GM18499 (cell line): ENCODE data around the gene FICD.

Experiments used
- ATAC-seq: cut with Tn5 transposase; IDR thresholded peaks from one replicate; pipeline ENCODE4 v1.9.1; 2021; ENCODE audit warnings: moderate number of reproducible peaks; ENCODE audit not compliant: insufficient read depth, unreplicated experiment

The FICD gene

DNA sequence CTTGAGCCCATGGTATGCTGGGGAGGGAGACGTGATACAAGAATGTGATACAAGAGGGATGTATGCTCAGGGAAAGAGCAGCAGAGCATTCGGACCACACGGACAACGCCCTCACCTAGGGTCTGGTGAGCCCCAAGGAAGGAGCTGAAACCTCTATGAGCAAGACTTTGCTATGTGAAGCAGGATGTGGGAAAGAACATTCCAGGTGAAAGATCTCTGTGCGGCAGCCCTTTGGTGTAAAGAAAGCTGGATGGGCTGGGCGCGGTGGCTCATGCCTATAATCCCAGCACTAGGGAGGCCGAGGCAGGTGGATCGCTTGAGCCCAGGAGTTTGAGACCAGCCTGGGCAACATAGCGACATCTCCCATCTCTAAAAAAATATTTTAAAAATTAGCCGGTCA lies 16.9 kb upstream of the FICD start:
- no peak for ATAC-seq

DNA sequence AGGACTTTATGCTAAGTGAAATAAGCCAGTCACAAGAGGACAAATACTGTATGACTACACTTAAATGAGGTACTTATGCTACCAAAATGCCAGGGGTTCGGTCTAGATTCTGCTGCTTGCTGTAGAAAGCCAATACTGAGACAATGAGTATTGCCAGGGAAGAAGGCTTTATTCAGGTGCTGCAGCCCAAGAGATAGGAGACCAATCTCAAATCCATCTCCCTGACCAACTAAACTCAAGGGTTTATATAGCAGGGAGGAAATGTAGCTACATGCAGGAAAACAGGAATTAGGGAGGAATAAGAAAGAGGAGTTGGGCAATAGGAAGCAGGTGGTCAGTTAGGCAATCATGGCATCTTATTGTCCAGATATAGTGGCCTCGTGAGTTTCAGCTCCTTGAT lies 12.2 kb upstream of the FICD start:
- ATAC-seq = no peak

DNA sequence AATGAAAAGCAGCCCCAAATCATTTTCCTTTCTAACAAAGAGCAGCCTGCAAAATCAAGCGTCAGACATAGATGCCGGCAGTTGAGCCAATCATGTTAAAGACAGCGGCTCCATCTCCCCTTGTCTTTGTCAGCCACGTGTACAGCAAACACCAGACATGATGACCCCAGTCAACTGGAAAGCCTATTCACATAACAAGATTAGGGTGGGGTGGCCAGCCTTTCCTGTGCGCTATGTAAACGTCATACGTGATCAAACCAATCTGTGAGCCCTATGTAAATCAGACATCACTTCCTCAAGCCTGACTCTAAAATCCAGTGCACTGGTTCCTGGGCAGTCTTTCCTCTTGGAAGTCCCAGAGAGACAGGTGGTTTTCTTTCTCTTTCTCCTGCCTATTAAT lies 9.9 kb upstream of the FICD start:
- ATAC-seq = no peak

DNA sequence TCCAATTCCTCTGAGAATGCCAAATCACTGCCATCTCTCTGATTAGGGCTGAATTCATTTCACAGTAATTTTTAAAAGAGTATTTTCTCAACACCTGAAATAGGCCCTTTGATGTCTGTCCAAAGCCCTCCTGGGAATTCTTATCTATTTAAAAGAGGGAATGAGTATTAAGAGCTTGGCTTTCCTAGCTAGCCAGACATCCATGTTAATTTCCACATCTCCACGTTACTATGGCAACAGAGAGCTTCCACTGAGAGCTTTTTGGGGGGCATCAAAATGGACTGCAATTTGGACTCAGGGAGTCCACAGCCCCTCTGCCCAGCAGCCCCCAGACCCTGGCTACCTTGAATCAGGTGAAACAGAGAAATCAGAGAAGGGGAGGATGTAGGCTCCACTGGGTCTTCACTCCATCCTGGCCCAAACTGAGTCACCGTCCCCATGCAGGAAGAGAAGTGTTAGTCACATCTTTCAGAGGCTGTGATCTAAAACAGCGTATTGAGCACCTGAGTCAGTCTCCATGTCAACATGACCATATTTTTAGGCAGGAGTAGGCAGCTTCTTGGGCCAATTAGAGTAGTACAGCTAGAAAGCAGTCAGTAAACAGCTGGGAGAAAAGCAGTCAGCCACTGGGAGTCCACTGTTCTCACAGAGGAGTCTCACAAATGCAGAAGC lies 7.0 kb upstream of the FICD start:
- no peak for ATAC-seq

DNA sequence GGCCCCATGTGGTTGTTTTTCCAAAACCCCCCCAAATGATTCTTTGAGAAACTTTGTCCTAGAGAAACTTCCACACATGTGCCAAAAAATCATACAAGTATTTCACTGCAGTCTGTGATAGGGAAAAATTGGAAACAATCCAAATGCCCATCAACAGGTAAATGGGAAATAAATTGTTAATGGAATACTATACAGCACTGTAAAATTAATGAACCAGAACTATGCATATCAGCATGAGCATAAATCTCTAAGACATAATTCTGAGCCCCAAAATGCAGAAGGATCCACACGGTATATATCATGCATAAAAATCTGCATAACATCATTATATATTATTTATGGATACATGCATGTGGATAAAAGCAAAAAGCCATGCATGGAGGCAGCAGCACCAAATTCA lies 5.3 kb upstream of the FICD start:
- no peak for ATAC-seq

DNA sequence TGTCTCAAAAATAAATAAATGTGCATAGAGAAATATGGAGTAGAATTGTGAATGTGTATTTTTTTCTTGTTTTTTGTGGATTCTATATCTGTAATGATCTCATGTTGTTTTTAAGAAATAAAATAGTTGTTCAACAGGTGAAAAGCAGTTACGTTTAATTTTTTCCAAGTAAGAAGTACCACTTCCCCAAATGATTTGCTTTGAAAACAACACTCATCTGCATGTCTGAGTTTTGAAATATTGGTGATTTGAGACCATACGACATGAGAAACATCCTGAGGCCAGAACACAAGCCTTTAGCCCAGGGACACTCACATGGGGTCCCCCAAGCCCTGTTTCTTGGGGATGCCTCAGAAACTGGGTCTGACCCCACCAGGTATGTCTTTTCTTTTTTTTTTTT lies 4.2 kb upstream of the FICD start:
- no peak for ATAC-seq

DNA sequence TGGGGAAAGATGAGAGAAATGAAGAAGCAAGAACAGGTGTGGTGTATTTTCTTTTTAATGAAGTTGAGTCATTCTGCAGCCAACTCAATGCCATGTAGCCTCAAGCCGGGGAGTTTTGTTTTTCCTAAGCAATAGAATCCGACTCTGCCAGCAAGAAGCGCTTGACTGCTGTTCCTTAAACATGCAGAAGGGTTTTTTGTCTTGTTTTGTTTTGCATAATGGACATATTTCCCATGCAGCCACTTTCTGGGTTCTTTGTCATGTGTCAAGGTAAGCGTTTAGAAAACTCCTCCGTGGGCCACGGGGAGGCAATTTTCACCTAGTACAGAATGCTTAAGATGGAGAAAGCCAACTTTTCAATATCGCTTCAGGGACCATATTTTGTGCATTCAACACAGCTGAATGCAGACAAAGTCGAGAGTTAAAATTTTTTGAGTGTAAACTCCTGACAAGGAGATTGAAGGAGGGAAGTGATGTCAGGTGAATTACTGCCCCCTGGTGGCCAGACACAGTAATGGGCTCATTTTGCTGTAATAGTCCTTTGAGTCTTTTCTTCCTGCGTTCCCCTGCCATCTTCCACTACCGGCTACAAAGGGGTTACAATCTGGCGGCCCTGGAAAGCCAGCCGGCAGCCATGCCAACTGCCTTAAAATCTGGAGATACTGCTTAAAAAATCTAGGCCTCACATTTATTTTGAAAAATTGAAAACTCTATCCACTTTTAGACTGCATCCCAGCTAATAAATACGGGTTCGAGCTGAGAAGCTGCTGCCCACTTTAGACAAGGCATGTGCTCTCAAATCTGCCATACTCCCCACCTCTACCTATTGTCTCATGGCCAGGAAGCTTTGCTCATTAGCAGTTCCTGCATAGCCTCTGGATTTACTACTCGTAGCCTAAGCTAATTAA lies 3.2 kb upstream of the FICD start:
- ATAC-seq = no peak

DNA sequence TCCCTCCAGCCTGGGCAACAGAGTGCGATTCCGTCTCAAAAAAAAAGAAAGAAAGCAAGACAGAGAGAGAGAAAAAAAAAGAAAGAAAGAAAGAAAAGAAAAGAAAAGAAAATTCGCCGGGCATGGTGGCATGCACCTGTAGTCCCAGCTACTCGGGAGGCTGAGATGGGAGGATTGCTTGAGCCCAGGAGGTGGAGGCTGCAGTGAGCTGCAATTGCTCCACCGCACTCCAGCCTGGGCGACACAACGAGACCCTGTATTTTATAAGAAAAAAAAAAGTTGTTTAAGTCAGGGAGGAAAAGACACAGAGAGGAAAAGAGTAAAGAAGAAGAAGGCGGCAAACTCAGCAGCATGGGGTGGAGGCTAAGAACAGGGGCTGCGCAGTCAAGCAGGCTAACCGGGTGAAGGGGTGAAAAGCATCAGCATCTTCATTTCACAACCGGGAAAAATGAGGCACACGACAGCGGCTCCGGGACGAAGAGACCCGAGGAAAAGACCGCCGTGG lies 557 bp upstream of the FICD start:
- ATAC-seq = no peak

DNA sequence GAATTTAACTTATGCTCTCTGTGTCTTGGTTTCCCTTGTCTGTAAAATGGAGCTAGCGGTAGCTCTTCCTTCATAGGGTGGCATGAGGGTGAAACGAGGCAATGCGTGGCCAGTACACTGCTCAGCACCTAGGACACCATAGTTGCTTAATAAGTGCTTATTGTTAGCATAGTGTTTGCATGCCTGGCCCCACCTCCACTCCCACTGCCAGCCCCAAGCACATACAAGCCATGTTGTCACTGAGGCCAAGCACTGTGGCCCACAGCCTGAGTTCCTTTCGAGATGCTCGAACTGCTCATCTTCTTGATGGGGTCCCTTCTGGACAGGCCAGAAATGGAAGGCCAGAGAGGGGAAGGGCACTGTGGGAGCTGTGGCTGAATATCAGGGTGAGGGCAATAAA lies 839 bp downstream of the FICD start:
- ATAC-seq = no peak

DNA sequence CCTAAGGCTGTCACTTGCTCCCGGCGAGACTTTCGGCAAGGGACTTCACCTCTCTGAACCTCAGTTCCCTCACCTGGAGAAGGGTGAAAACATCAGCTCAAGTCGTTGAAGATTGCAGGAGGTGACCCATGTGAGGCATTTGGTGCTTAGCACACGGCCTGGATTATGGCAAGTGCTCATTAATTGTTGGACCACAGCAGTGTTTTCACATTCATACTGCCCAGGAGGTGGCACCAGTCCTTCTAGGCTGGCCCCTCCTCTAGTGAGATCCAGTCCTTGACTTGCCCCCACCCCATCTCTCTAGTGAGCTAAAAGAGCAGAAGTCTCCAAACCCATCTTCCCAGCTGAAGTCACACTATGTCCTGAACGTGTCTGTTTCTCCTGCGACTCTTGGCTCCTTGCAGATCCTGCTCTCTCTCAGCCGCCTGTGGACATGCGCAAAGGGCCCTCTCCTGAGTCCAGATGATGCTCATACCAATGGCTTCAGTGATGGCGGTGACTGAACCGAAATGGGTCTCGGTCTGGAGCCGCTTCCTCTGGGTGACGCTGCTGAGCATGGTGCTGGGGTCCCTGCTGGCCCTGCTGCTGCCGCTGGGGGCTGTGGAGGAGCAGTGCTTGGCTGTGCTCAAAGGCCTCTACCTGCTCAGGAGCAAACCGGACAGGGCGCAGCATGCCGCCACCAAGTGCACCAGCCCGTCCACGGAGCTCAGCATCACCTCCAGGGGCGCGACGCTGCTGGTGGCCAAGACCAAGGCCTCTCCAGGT lies 1.6 kb downstream of the FICD start:
- no peak for ATAC-seq

DNA sequence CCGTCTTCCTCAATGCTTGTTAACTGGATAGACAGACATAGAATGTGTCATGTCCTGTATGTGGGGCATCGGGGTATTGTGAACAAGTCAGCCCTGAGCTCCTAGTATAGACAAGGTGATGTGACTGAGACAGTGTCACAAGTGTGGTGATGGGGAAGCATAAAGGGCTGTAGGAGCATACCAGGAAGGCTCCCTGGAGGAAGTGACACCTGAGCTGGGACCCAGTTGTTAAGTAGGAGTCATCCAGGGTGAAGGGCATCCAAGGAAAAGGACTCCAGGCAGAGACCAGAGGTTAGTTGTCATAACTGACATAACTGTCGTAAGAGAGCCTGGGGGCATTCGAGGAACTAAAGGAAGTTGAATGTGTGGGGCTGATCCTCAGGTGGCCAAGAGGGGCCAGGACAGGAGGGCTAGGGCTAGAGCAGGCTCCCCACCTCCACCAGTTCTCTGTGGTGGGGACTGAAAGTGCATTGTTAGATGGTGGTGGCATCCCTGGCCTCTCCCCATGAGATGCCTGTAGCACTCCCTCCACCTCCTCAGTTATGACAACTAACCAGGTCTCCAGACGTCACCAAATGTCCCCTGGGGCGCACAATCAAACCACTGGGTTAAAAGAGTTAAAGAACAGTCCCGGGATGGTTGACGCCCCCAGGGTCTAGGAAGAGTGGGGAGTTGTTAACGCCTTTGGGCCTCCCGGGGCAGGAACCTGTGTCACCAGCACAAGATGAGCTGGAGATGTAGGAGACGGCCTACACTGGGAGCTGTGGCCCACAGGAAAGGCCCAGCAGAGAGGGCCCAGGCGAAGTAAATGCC lies 2.4 kb downstream of the FICD start:
- ATAC-seq = no peak

DNA sequence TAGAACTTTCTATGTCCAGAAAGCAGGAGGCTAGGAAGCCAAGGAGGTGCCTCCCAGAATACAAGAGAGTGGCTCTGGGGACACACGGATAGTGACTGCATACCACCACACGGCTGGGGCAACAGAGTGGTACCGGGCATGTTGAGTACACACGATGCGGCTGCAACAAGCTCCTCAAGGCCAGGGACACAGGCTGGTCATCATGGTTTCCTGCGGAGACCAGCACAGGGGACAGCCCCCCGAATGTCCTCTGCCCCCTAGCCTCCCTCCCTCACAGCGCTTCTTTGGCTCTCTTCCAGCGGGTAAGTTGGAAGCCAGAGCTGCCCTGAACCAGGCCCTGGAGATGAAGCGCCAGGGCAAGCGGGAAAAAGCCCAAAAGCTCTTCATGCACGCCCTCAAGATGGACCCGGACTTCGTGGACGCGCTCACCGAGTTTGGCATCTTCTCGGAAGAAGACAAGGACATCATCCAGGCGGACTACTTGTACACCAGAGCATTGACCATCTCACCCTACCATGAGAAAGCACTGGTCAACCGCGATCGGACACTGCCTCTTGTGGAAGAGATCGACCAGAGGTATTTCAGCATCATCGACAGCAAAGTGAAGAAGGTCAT lies 3.1 kb downstream of the FICD start:
- no peak for ATAC-seq

DNA sequence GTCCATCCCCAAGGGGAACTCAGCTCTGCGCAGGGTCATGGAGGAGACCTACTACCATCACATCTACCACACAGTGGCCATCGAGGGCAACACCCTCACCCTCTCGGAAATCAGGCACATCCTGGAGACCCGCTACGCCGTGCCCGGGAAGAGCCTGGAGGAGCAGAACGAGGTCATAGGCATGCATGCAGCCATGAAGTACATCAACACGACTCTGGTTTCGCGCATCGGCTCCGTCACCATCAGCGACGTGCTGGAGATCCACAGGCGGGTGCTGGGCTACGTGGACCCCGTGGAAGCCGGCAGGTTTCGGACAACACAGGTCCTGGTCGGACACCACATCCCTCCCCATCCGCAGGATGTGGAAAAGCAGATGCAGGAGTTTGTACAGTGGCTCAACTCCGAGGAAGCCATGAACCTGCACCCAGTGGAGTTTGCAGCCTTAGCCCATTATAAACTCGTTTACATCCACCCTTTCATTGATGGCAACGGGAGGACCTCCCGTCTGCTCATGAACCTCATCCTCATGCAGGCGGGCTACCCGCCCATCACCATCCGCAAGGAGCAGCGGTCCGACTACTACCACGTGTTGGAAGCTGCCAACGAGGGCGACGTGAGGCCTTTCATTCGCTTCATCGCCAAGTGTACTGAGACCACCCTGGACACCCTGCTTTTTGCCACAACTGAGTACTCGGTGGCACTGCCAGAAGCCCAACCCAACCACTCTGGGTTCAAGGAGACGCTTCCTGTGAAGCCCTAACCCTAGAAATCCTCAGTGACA lies 3.8 kb downstream of the FICD start:
- no peak for ATAC-seq

DNA sequence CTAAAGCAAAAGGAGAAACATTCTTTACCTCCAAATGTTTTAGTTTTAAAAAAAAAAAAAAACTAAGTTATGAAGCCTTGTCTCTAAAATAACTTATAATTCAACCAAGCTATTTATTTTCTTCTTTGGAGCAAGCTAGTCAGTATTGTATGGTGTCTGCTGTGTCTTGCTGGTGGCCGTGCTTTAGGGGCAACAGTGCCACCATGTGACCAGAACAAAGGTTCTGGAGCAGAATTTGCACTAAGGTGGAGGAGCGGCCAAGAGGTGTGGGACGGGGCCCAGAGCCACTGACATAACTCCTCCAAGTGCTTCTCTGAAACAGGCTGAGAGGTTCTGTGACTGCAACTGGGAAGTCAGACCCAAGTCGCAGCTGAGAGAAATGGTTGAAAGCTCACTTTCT lies 4.5 kb downstream of the FICD start:
- ATAC-seq = no peak

DNA sequence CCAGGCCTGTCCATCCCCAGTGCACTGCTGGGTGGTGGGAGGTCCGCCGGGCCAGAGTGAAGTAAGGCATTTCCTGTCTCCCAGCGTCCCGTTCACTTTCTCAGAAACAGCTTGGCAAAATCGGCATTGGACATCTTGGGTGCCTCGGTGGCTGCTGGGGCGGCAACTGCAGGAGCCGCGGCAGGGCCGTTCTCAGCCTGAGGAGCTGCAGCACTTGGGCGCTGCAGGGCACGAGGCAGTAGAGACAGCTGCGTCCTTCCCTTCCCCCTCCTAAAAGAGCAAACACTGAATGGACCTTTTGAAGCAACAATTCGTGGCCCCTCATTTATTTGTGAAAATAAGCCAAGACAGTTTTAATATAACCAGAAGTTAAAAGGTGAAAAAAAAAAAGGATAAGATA lies 8.3 kb downstream of the FICD start:
- ATAC-seq = no peak

DNA sequence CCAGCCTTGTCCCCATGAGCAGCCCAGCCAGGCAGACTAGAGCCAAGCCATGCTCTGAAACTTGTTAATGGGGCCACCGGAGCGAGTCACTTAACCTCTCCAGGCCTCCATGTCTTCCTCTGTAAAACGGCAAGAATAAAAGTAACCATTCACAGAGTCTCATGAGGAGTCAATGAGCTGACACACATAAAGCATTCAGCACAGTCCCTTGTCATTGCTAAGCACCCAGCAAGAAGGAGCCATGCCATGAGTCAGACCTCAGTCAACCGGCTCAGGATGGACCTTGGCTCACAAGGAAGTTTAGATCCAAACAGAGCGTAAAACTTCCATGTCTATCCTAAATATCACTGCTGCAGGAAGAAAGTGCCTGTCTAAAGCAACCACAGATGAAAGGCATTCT lies 10.6 kb downstream of the FICD start:
- ATAC-seq = no peak

DNA sequence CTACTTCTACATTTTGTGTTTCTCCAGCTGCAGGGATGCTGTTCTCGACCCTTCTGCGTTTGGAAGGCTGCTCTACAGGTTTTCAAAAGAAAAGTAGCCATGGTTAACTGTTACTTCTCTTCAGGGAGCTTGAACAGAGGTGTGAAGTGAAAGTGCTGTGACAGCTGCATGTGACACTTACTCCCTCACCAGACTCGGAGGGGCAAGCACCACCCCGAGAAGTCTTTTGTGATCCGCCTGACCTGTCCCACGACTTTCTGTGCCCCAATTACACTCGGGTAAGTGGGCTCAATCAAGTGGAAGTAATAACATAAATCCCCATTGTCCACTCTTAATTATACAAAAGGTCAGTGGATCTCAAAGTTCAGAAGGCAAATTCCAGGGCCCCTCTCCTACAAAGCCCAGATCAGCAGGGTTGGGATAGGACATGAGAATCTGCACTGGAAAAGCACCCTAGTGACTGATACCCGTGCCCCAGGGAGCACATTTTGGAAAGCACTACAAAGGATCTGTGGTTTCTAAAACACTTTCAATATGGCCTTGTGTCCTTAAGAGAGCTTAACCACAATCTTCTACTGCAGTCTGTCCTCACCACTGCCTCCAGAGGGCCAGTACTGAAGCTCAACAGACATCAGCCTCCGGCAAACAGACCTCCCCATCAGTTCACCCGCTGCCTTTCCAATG lies 11.5 kb downstream of the FICD start:
- no peak for ATAC-seq

DNA sequence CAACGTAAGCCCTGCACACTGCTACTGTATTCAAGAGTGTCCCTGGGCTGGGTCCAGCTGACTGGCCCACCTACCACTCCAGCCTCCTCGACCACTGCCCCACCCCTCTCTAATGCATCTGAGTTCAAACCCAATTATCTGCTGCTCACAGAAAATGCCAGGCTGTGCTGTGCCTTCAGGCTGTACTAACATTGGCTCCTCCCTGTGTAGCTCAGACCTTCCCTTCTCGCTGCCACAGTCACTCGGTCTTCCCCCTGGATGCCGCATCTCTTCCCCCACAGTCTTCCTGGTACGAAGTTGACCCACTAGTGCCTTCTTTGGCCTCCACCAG lies 12.1 kb downstream of the FICD start:
- ATAC-seq = no peak

DNA sequence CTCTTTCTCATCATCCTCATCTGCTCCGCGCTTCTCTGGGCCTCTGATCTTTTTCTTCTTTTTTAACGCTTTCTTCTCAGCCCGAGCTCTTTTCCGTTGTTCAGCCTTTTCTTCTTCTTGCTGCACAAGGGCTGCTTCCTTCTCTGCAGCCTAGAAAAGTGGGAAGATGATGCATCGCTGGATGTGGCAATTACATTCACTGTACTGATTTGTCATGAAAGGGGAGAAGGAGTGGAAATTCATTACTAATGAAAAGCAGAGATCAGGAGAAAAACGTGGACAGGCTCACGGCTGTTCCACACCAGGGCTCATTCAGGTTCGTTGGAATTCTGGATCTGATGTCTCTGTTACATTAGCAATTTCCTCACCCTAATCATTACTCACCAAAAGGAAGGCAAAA lies 15.1 kb downstream of the FICD start:
- no peak for ATAC-seq
